HCT116 (cell line): ENCODE data around the gene RARB. TPM values are rescaled to one million over a fixed set of nuclear protein-coding genes. Genes with fewer than 3 reads are reported as not detected.

Experiments
- ATAC-seq: fragments of 200-7000 bp; cut with Tn5 transposase; 2 replicates; pipeline ENCODE4 v1.9.1; 2020; ENCODE audit warnings: mild to moderate bottlenecking, moderate library complexity
- BruUV-seq: library from RNA; stranded (reverse); fragments of 400-500 nt; replicated peaks from 2 replicates; lab custom pipeline; 2021; lab: Mats Ljungman, UMichigan
- CTCF ChIA-PET: fragments of 300-600 bp; sonication (Branson Sonifier 250); formaldehyde crosslinking; loops from one replicate; lab custom pipeline; 2021; ENCODE audit warnings: antibody characterized with exemption; lab: Charles Lee
- POLR2A ChIA-PET: fragments of 300-600, 350-600 bp; sonication (Branson Sonifier 250); formaldehyde crosslinking; loops from one replicate; lab custom pipeline; 2021; ENCODE audit warnings: antibody characterized with exemption; lab: Charles Lee
- RAD21 ChIA-PET, 2 experiments: fragments of 300-600 bp; sonication (Branson Sonifier 250); formaldehyde crosslinking; loops; one replicate each; lab custom pipeline; 2023; ENCODE audit warnings: low total read pairs in 2 of 2; ENCODE audit not compliant: uncharacterized antibody in 2 of 2, unreplicated experiment in 2 of 2, low non-redundant PET in 1 of 2; lab: Charles Lee
- DNase-seq: peaks from one replicate; pipeline ENCODE4 v3.0.0-alpha.2; 2010; ENCODE audit warnings: low read depth, low spot score
- H2AFZ ChIP-seq: fragments of 200-600 bp; shearing (Covaris generic), sonication (generic); 2 replicates; pipeline ENCODE4 v1.6.1; 2017; ENCODE audit warnings: low read depth, mixed run types, mixed read lengths, antibody characterized with exemption, low read length; ENCODE audit not compliant: poor library complexity, severe bottlenecking
- H3K27ac ChIP-seq: 2 replicates; pipeline ENCODE4 v1.5.1; 2012; ENCODE audit warnings: low read depth, low read length
- H3K27me3 ChIP-seq: fragments of 200-600 bp; sonication (generic); 2 replicates; pipeline ENCODE4 v1.6.1; 2016; ENCODE audit warnings: mixed run types, low read length, mixed read lengths; ENCODE audit not compliant: insufficient read depth
- H3K36me3 ChIP-seq, 2 experiments: fragments of 200-500 bp in 1 of 2; fragments of 200-600 bp in 1 of 2; sonication (Bioruptor generic) in 1 of 2; sonication (generic) in 1 of 2; 2 replicates each; pipeline versions ENCODE4 v1.5.1 to v1.6.1; 2014 to 2016; ENCODE audit warnings: low read length in 2 of 2, inconsistent platforms in 1 of 2, mixed read lengths in 1 of 2, mixed run types in 1 of 2; ENCODE audit not compliant: insufficient read depth in 2 of 2, control insufficient read depth in 1 of 2
- H3K4me1 ChIP-seq, 2 experiments: fragments of 200-600 bp in 1 of 2; sonication (generic) in 1 of 2; 2 replicates each; pipeline versions ENCODE4 v1.5.1 to v1.6.1; 2012 to 2017; ENCODE audit warnings: low read length in 2 of 2, inconsistent platforms in 1 of 2, mild to moderate bottlenecking in 1 of 2, mixed read lengths in 1 of 2, mixed run types in 1 of 2, moderate library complexity in 1 of 2; ENCODE audit not compliant: insufficient read depth in 2 of 2, control insufficient read depth in 1 of 2
- H3K4me2 ChIP-seq: fragments of 200-600 bp; sonication (generic); 2 replicates; pipeline ENCODE4 v1.6.1; 2017; ENCODE audit warnings: mixed run types, low read length, mixed read lengths
- H3K4me3 ChIP-seq, 2 experiments: fragments of 200-600 bp in 1 of 2; sonication (generic) in 1 of 2; replicated peaks in 1 of 2; 2 replicates each; pipeline ENCODE4 v1.5.1; 2011 to 2016; ENCODE audit warnings: low read length in 2 of 2, control low read depth in 1 of 2, low read depth in 1 of 2, mild to moderate bottlenecking in 1 of 2, mixed read lengths in 1 of 2, mixed run types in 1 of 2
- H3K79me2 ChIP-seq: fragments of 200-600 bp; sonication (generic); 2 replicates; pipeline ENCODE4 v1.6.1; 2017; ENCODE audit warnings: mild to moderate bottlenecking, mixed run types, low read length, moderate library complexity, mixed read lengths; ENCODE audit not compliant: insufficient read depth
- H3K9ac ChIP-seq: fragments of 200-600 bp; sonication (generic); 2 replicates; pipeline ENCODE4 v1.6.1; 2016; ENCODE audit warnings: low read length, mixed read lengths
- H3K9me2 ChIP-seq: fragments of 200-600 bp; sonication (generic), shearing (Covaris generic); 2 replicates; pipeline ENCODE4 v1.6.1; 2017; ENCODE audit warnings: mixed run types, mild to moderate bottlenecking, moderate library complexity; ENCODE audit not compliant: insufficient read depth
- H3K9me3 ChIP-seq, 2 experiments: fragments of 200-500 bp in 1 of 2; fragments of 200-600 bp in 1 of 2; sonication (Bioruptor generic) in 1 of 2; sonication (generic) in 1 of 2; 2 replicates each; pipeline ENCODE4 v1.6.1; 2014 to 2017; ENCODE audit warnings: low read length in 2 of 2, mixed read lengths in 2 of 2, inconsistent platforms in 1 of 2, low read depth in 1 of 2, mild to moderate bottlenecking in 1 of 2, mixed run types in 1 of 2, moderate library complexity in 1 of 2; ENCODE audit not compliant: control insufficient read depth in 1 of 2, insufficient read depth in 1 of 2
- H4K20me1 ChIP-seq: fragments of 200-600 bp; sonication (generic), shearing (Covaris generic); 2 replicates; pipeline ENCODE4 v1.6.1; 2017; ENCODE audit warnings: mixed run types, mild to moderate bottlenecking, moderate library complexity; ENCODE audit not compliant: insufficient read depth
- CBX3 ChIP-seq: IDR thresholded peaks from 2 replicates; pipeline ENCODE4 v1.6.1; 2012; ENCODE audit warnings: low read depth
- CEBPB ChIP-seq: IDR thresholded peaks from 2 replicates; pipeline ENCODE4 v1.6.1; 2012; ENCODE audit warnings: low read depth
- EZH2 ChIP-seq: fragments of 200-600 bp; sonication (generic); IDR thresholded peaks from 2 replicates; pipeline ENCODE4 v1.6.1; 2017; ENCODE audit warnings: antibody characterized with exemption, mixed run types
- intact Hi-C: fragments of 100-400 bp; cut with micrococcal nuclease; formaldehyde crosslinking; loops from 2 replicates; pipeline ENCODE4 v1.10.0; 2022
- total RNA-seq: library from RNA; stranded (reverse); gene quantifications from one replicate; pipeline ENCODE4 v1.2.1, GENCODE V29; 2021; ENCODE audit not compliant: unreplicated experiment
- TF ChIP-seq, protein P1 (sequence below): IDR thresholded peaks from 2 replicates; pipeline ENCODE4 v1.6.1; 2011; ENCODE audit warnings: mild to moderate bottlenecking, low read length, moderate library complexity; ENCODE audit not compliant: insufficient replicate concordance; ENCODE audit errors: extremely low read depth
- TF ChIP-seq, protein P2 (sequence below): IDR thresholded peaks from 2 replicates; pipeline ENCODE4 v1.6.1; 2012; ENCODE audit warnings: low read depth

The RARB gene
- total RNA-seq, 1 experiment from 2014 or later: not detected

DNA sequence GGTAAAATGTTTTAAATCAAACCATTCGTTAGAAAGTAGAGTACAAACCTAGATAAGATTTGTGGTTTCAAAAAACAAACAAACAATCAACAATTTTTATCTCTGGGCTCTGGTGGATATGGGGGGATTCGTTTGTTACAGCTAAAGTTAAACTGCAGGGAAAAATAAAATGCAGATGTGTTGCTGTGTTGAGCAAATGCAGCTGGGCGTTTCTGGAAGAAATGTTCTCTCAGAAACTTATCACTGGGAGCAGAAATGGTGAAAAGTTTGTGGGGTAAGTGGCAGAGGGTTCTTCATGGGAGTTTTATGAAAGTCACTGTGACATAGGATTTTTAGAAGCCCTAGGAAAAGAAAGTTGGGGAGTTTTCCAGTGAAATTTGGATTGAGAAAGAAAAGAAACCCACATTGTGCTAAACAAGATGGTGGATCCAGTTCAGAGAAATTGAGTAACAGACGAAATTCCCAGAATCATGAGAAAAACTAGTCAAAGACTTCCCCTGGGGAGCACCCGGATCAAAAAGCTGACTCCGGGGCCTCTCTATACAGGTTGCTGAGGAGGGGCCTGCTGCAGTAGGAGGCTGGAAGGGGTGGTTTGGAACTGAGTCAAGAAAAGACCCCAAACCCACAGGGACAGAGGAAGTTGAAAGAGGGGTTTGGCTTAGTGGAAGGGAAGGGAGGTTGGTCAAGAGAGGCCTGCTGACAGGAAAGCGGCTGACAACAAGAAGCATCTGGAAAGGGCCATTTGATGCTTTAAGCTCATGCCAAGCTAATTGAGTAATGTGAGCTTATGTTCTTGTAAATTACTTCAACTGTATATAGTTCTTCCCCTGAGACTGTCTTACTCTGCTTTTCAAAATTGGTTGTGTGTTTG, 108.7 kb downstream of the RARB start:
- ChIA-PET CTCF (no interaction called here), RAD21 (no interaction called here), POLR2A (no interaction called here)
- no peaks in the 10 kb centered on the region for H3K79me2 ChIP-seq
- DNase-seq (no peak), ATAC-seq (no peak)
- H3K9ac ChIP-seq: no peak overlapping the region
- no peak overlapping the region for H2AFZ ChIP-seq
- H3K4me3 ChIP-seq: no peak overlapping the region
- H4K20me1 ChIP-seq: no peaks in the 10 kb centered on the region
- TF ChIP-seq CEBPB (no peak), CBX3 (no peak), EZH2 (no peak)
- TF ChIP-seq, protein P1, sequence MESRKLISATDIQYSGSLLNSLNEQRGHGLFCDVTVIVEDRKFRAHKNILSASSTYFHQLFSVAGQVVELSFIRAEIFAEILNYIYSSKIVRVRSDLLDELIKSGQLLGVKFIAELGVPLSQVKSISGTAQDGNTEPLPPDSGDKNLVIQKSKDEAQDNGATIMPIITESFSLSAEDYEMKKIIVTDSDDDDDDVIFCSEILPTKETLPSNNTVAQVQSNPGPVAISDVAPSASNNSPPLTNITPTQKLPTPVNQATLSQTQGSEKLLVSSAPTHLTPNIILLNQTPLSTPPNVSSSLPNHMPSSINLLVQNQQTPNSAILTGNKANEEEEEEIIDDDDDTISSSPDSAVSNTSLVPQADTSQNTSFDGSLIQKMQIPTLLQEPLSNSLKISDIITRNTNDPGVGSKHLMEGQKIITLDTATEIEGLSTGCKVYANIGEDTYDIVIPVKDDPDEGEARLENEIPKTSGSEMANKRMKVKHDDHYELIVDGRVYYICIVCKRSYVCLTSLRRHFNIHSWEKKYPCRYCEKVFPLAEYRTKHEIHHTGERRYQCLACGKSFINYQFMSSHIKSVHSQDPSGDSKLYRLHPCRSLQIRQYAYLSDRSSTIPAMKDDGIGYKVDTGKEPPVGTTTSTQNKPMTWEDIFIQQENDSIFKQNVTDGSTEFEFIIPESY: no peak
- no peaks in the 10 kb centered on the region; a peak in 1 of 4 replicates for H3K9me3 ChIP-seq
- BruUV-seq: no TSS peak
- H3K27ac ChIP-seq: no peak overlapping the region
- no peaks in the 10 kb centered on the region for H3K4me1 ChIP-seq
- no peak overlapping the region for H3K4me2 ChIP-seq
- no peaks in the 10 kb centered on the region for H3K36me3 ChIP-seq
- intact Hi-C loops: no loop called here
- H3K27me3 ChIP-seq: 0 out of 2 replicates have a peak, but pooled peaks cover 17% of the 10 kb centered on the region
- no peaks in the 10 kb centered on the region for H3K9me2 ChIP-seq

DNA sequence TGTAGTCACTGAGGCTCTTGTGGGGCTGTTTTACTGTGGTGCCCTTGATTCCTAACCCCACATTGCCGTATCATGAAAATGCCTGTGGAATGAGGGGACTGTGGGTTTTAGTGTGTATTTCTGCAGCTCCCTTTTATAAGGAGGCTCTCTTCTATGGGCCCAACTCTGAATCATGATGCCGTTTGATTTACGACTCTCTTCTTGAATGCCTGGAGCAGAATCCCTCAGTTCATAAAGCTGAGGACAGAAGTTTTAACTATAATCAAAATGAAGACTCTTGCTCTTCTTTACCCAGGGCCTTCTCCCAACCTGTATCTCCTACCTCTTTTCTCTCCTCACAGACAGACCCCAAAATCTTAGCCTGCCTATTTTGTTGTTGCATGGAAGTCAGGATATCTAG, 109.5 kb downstream of the RARB start:
- Histone ChIP-seq H3K9me3 (no peaks in the 10 kb centered on the region; a peak in 1 of 4 replicates), H3K9me2 (no peaks in the 10 kb centered on the region), H3K9ac (no peak overlapping the region)
- CTCF ChIA-PET: no interaction called here
- POLR2A ChIA-PET: no interaction called here
- DNase-seq: no peak
- no TSS peak for BruUV-seq
- TF ChIP-seq, protein P2, sequence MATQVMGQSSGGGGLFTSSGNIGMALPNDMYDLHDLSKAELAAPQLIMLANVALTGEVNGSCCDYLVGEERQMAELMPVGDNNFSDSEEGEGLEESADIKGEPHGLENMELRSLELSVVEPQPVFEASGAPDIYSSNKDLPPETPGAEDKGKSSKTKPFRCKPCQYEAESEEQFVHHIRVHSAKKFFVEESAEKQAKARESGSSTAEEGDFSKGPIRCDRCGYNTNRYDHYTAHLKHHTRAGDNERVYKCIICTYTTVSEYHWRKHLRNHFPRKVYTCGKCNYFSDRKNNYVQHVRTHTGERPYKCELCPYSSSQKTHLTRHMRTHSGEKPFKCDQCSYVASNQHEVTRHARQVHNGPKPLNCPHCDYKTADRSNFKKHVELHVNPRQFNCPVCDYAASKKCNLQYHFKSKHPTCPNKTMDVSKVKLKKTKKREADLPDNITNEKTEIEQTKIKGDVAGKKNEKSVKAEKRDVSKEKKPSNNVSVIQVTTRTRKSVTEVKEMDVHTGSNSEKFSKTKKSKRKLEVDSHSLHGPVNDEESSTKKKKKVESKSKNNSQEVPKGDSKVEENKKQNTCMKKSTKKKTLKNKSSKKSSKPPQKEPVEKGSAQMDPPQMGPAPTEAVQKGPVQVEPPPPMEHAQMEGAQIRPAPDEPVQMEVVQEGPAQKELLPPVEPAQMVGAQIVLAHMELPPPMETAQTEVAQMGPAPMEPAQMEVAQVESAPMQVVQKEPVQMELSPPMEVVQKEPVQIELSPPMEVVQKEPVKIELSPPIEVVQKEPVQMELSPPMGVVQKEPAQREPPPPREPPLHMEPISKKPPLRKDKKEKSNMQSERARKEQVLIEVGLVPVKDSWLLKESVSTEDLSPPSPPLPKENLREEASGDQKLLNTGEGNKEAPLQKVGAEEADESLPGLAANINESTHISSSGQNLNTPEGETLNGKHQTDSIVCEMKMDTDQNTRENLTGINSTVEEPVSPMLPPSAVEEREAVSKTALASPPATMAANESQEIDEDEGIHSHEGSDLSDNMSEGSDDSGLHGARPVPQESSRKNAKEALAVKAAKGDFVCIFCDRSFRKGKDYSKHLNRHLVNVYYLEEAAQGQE: no peak
- TF ChIP-seq, all 23 proteins: peak for 0
- intact Hi-C loops: no loop called here
- Histone ChIP-seq H3K79me2 (no peaks in the 10 kb centered on the region), H2AFZ (no peak overlapping the region), H3K4me2 (no peak overlapping the region), H3K27ac (no peak overlapping the region), H3K27me3 (0 out of 2 replicates have a peak, but pooled peaks cover 17% of the 10 kb centered on the region), H4K20me1 (no peaks in the 10 kb centered on the region), H3K4me3 (no peak overlapping the region), H3K4me1 (no peaks in the 10 kb centered on the region), H3K36me3 (no peaks in the 10 kb centered on the region)
- ATAC-seq: no peak
- RAD21 ChIA-PET: no interaction called here
